GM12892 (cell line): ENCODE measurements around the gene SPATA12.

Source experiments
- POLR2A ChIP-seq: IDR thresholded peaks from 2 replicates; pipeline ENCODE4 v1.6.1; 2011; ENCODE audit warnings: low read depth, low read length, control low read depth
- TAF1 ChIP-seq: IDR thresholded peaks from 2 replicates; pipeline ENCODE4 v1.6.1; 2011; ENCODE audit warnings: low read depth, mild to moderate bottlenecking, control low read depth, low read length, borderline replicate concordance

- TF ChIP-seq POLR2A (no peak), TAF1 (no peak)
Observed at GRCh38 chr3:57116501-57116900, 56.0 kb downstream of the SPATA12 start.
